ENCODE results near the gene HSPA12A.

The HSPA12A gene

GRCh38 chr10:116625845-116626244 is 116.5 kb downstream of the HSPA12A start:
- DNase-seq: no peak

DNA sequence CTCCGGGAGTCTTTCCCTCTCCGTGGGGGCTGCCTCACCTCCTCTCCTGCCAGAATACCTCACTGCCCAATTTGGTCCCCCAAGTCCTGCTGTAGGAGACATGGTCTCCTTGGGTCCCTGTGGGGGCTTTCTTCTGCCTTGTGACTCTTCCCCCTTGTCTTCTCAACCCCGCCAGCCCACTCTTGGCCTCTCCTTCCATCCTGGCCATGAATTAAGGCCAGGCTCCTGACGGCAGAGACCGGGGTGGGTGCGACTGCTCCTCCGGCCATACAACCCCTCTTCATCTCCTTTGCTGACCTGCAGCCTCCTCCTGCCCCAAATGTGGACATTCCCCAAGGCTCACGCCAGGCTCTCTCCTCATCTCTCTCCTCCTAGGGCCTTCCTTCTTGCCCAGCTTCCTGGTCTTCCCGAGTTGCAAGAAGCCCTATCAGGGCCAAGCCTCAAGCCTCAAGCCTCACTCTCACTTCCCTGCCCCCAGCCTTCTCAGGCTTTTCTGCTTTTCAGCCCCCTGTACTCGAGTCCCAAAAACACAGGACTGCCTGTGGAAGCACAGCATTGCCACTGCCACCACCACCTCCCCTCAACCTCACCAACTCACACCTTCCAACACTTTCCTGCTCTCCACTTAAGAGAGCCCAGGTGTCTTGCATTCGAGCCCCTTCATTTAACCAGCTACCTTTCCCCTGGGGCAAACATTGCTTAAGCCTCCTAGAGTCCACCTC is 120.3 kb downstream of the HSPA12A start:
- no peak for DNase-seq

DNA sequence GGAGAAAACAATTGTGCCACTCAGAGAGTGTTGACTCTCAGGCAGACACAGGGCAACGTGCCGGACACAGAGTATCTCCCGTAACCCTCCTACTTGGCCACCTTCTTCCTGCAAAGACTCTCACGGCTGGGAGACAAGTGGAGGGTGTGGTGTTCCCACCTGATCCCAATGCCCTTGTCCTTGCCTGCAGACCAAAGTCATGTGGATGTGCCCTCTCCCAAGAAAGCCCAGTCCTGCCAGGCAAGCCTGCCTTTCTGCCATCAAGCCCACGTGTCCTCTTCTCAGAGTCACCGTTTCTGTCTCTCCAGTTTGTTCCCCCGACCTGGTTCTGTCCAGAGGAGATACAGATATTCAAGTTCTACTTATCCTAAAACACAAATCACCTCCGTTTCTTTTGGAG is 120.9 kb downstream of the HSPA12A start:
- no peak for DNase-seq

Data from stimulated activated CD4-positive, alpha-beta T cell treated with anti-CD3 and anti-CD28 coated beads, Interleukin-1b, Interleukin-23, amount 100 ng/mL, for 48 hours (primary cell).